GM12878 (cell line): Measurements from ENCODE around the gene MYL11. TPM values are rescaled to one million over a fixed set of nuclear protein-coding genes. Genes with fewer than 3 reads are reported as not detected.

Source experiments
- ATAC-seq: fragments of 200-7000 bp; cut with Tn5 transposase; 3 replicates; pipeline ENCODE4 v1.9.1; 2020; ENCODE audit warnings: mild to moderate bottlenecking, moderate library complexity
- BruUV-seq: library from RNA; stranded (reverse); fragments of 400-500 nt; replicated peaks from 2 replicates; lab custom pipeline; 2021; lab: Mats Ljungman, UMichigan
- CTCF ChIA-PET: fragments of 300-600 bp; sonication (Branson Sonifier 250); formaldehyde crosslinking; extraction: SDS; loops from one replicate; lab custom pipeline; 2021; ENCODE audit warnings: inconsistent platforms; lab: Yijun Ruan, JAX
- POLR2A ChIA-PET: fragments of 350-600 bp; formaldehyde crosslinking; extraction: SDS; loops from one replicate; lab custom pipeline; 2021; ENCODE audit warnings: inconsistent platforms; lab: Charles Lee
- RAD21 ChIA-PET: fragments of 300-600 bp; sonication (Branson Sonifier 250); formaldehyde crosslinking; loops from one replicate; lab custom pipeline; 2023; ENCODE audit warnings: antibody characterized with exemption; ENCODE audit not compliant: unreplicated experiment; lab: Charles Lee
- SMC1A ChIA-PET: fragments of 300-600 bp; sonication (Branson Sonifier 250); formaldehyde crosslinking; loops from one replicate; lab custom pipeline; 2023; ENCODE audit not compliant: unreplicated experiment, uncharacterized antibody; lab: Charles Lee
- DNase-seq: peaks from one replicate; pipeline ENCODE4 v3.0.0-alpha.2; 2011; ENCODE audit warnings: low read depth, low spot score
- FAIRE-seq: peaks from 3 replicates; lab custom pipeline; 2011; peaks lifted over from hg19 to GRCh38; lab: Jason Lieb, UNC
- H2AFZ ChIP-seq: 2 replicates; pipeline ENCODE4 v1.6.0; 2011; ENCODE audit warnings: low read depth, low read length, control low read depth; ENCODE audit not compliant: control insufficient read depth
- H3K27ac ChIP-seq: 2 replicates; pipeline ENCODE4 v1.5.1; 2011; ENCODE audit warnings: control low read depth; ENCODE audit not compliant: control insufficient read depth, insufficient read depth
- H3K27me3 ChIP-seq, 2 experiments: replicated peaks in 1 of 2; 2 replicates each; pipeline versions ENCODE4 v1.6.0 to v1.6.1; 2011; ENCODE audit warnings: low read length in 1 of 2; ENCODE audit not compliant: control insufficient read depth in 2 of 2, insufficient read depth in 2 of 2
- H3K36me3 ChIP-seq, 2 experiments: 2 replicates each; pipeline ENCODE4 v1.5.1; 2011; ENCODE audit warnings: low read length in 1 of 2; ENCODE audit not compliant: control insufficient read depth in 2 of 2, insufficient read depth in 2 of 2
- H3K4me1 ChIP-seq: 2 replicates; pipeline ENCODE4 v1.6.1; 2011; ENCODE audit warnings: mild to moderate bottlenecking, low read length, moderate library complexity, mixed read lengths; ENCODE audit not compliant: control insufficient read depth, insufficient read depth
- H3K4me2 ChIP-seq: 2 replicates; pipeline ENCODE4 v1.6.0; 2011; ENCODE audit warnings: control low read depth; ENCODE audit not compliant: control insufficient read depth, insufficient read depth
- H3K4me3 ChIP-seq: fragments of 200-600 bp; sonication (generic); 2 replicates; pipeline ENCODE4 v1.5.1; 2016
- H3K79me2 ChIP-seq: 2 replicates; pipeline ENCODE4 v1.6.0; 2011; ENCODE audit warnings: low read length; ENCODE audit not compliant: control insufficient read depth, insufficient read depth
- H3K9ac ChIP-seq: 2 replicates; pipeline ENCODE4 v1.8.0; 2011; ENCODE audit warnings: low read length, control low read depth, mixed read lengths; ENCODE audit not compliant: control insufficient read depth, insufficient read depth
- H3K9me3 ChIP-seq: replicated peaks from 3 replicates; pipeline ENCODE4 v1.5.1; 2011; ENCODE audit warnings: mild to moderate bottlenecking, low read length; ENCODE audit not compliant: control insufficient read depth, insufficient read depth
- H4K20me1 ChIP-seq: 2 replicates; pipeline ENCODE4 v1.6.0; 2011; ENCODE audit not compliant: control insufficient read depth, insufficient read depth
- CHD2 ChIP-seq: IDR thresholded peaks from 2 replicates; pipeline ENCODE4 v1.6.1; 2011; ENCODE audit warnings: low read depth, low read length, improper control_type of control experiment, borderline replicate concordance
- NFYB ChIP-seq: IDR thresholded peaks from 2 replicates; pipeline ENCODE4 v1.6.1; 2011; ENCODE audit warnings: low read depth, mild to moderate bottlenecking, low read length, improper control_type of control experiment, moderate library complexity; ENCODE audit not compliant: insufficient read depth
- WGBS: methylation state at CpG from one replicate; pipeline ENCODE4 v1.1.6; 2016; ENCODE audit warnings: low lambda C conversion rate; ENCODE audit not compliant: insufficient replicate concordance, insufficient coverage; ENCODE audit errors: missing lambda C conversion rate; 5-methylcytosine and 5-hydroxymethylcytosine counted together
- in situ Hi-C: fragments of 300-500 bp; cut with MboI; formaldehyde crosslinking; loops from 9 replicates; pipeline ENCODE4 v1.14.3; 2018; ENCODE audit warnings: mixed read lengths
- intact Hi-C: fragments of 100-400 bp; cut with micrococcal nuclease; formaldehyde crosslinking; loops from one replicate; pipeline ENCODE4 v1.14.2; 2022; ENCODE audit not compliant: unreplicated experiment
- polyA plus RNA-seq, 11 experiments: library from polyadenylated mRNA; depleted of rRNA in 4 of 11; unstranded in 6 of 11; stranded (reverse) in 5 of 11; fragments of >200 nt; fragmentation: Nextera tagmentation in 4 of 11; fragmentation: Illumina TruSeq in 1 of 11; extraction: Ambion mirVana in 4 of 11; extraction: Trizol in 1 of 11; gene quantifications; 1 replicate in 1 of 11; 2 replicates in 10 of 11; pipeline versions ENCODE4 v1.2.1 to v1.2.3, GENCODE V29; 2011 to 2016; ENCODE audit warnings: inconsistent platforms in 2 of 11, missing spikeins in 2 of 11, low read depth in 1 of 11
- total RNA-seq, 4 experiments: library from RNA; depleted of rRNA in 3 of 4; stranded (reverse); fragments of >200 nt in 3 of 4; fragmentation: Illumina TruSeq in 1 of 4; extraction: Trizol in 1 of 4; gene quantifications; 2 replicates each; pipeline versions ENCODE4 v1.2.1 to v1.2.3, GENCODE V29; 2013 to 2021
- TF ChIP-seq, protein P1 (sequence below): fragments of 450-650 bp; IDR thresholded peaks from 2 replicates; pipeline ENCODE4 v1.6.1; 2016; ENCODE audit warnings: mild to moderate bottlenecking

Gene MYL11
- total and polyA plus RNA-seq, 10 of the 15 experiments (the other 5 are each of a cell fraction or from before 2014, with no cell fraction given) = 0.19 to 1.2 (median 0.61) TPM; not detected in 5

DNA sequence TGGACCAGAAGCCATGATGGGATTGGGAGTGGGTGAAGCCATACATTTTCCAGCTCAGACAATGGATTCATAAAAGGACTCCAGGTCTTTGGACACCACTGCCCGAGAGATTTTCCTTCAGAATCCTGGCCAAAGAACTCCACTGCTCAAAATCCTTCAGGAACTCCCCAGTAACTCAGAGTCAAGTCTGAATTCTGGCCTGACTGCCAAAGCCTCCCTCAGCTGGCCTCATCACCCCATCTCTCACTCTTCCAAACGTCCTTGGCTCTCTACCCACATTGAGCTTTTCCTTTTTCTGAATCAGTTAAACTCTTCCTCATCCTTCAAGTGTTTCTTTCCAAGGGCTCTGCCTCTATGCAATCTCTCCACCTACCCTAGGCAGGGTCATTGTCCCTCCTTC, 8.9 kb downstream of the MYL11 start:
- TF ChIP-seq NFYB = no peak
- TF ChIP-seq, all 136 proteins: peak for 0

DNA sequence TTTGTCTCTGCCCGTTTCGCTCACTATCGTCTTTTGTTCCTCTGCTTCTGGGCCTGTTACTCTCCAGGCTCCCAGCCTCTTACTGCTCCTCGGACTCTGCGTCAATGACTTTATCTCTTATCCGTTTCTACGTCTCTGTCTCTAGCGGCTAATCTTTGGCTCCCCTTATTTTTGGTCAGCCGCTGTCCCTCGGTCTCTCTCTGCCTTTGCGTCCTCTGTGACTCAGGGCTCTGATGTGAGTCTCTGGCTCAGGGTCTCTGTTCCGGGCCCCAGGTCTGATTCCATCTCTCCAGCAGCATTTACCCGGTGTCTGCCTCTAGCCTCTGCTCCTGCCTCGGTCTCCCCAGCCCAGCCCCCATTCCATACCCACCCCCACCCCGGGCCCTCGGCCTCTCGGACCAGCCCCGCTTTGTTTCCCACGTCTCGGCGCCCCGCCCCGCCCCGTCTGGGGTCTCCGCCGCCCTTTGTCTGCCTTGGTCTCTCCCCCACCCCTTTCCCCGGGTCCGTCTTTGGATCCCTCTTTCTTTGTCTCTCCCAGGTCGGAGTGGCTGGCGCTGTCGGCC, 20.1 kb downstream of the MYL11 start:
- H3K27me3 ChIP-seq = no peaks in the 10 kb centered on the region
- no peak for FAIRE-seq
- H3K27ac ChIP-seq = peak overlapping the region; percentile 13
- peaks cover 0 to 2% of the 10 kb centered on the region in 2 experiments; a peak in 3 of 4 replicates for H3K36me3 ChIP-seq
- TF ChIP-seq, protein P1, sequence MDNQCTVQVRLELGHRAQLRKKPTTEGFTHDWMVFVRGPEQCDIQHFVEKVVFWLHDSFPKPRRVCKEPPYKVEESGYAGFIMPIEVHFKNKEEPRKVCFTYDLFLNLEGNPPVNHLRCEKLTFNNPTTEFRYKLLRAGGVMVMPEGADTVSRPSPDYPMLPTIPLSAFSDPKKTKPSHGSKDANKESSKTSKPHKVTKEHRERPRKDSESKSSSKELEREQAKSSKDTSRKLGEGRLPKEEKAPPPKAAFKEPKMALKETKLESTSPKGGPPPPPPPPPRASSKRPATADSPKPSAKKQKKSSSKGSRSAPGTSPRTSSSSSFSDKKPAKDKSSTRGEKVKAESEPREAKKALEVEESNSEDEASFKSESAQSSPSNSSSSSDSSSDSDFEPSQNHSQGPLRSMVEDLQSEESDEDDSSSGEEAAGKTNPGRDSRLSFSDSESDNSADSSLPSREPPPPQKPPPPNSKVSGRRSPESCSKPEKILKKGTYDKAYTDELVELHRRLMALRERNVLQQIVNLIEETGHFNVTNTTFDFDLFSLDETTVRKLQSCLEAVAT = 0 out of 2 replicates have a peak, but pooled peaks have one; percentile 41
- TF ChIP-seq CHD2 = no peak
- in situ Hi-C loops = no loop called here
- ChIA-PET POLR2A (interaction anchor here (0.6 to 3.1 kb wide), 6 partner anchors 12 to 78 kb away, joined by 3 to 25 read pairs (median 4); partner anchors contain the start of genes ITGAL and SEPTIN1), RAD21 (interaction anchor here (1.0 to 2.4 kb wide), 4 partner anchors 12 to 141 kb away, joined by 5 to 32 read pairs (median 9); partner anchors contain the start of genes SEPTIN1, TBC1D10B, ZNF747 and ZNF771), CTCF (interaction anchor here (0.6 to 3.3 kb wide), 7 partner anchors 13 to 212 kb away, joined by 3 to 29 read pairs (median 3); partner anchors contain the start of genes CORO1A, DCTPP1, SEPTIN1 and ZNF771), SMC1A (interaction anchor here (1.0 to 2.4 kb wide), 5 partner anchors 11 to 141 kb away, joined by 3 to 12 read pairs (median 9); partner anchors contain the start of genes DCTPP1, SEPTIN1, TBC1D10B and ZNF771)
- peak overlapping the region; percentile 63 for H3K9ac ChIP-seq
- H3K9me3 ChIP-seq = no peaks in the 10 kb centered on the region
- peaks cover 8% of the 10 kb centered on the region for H3K4me1 ChIP-seq
- H4K20me1 ChIP-seq = no peaks in the 10 kb centered on the region
- peak overlapping the region; percentile 92; the same call in 1 of the 2 replicates for H3K4me2 ChIP-seq
- 41% methylated on average over 19 of the region's 31 CpGs for WGBS
- H2AFZ ChIP-seq = peak overlapping the region; percentile 85
- ATAC-seq = no peak
- peak overlapping the region; percentile 92 for H3K4me3 ChIP-seq
- peaks cover 5% of the 10 kb centered on the region for H3K79me2 ChIP-seq
- DNase-seq = no peak
- intact Hi-C loops = no loop called here
- no TSS peak for BruUV-seq

More for the DNA sequence above, 8.9 kb downstream of the MYL11 start:
- WGBS = 82% methylated on average over 2 of the region's 2 CpGs
- BruUV-seq = no TSS peak
- Histone ChIP-seq H3K4me1 (peaks cover 21% of the 10 kb centered on the region), H3K27me3 (no peaks in the 10 kb centered on the region), H4K20me1 (no peaks in the 10 kb centered on the region), H3K4me2 (no peak overlapping the region), H3K9me3 (no peaks in the 10 kb centered on the region), H2AFZ (no peak overlapping the region), H3K36me3 (peaks cover 0 to 4% of the 10 kb centered on the region in 2 experiments; a peak in 2 of 4 replicates), H3K27ac (no peak overlapping the region), H3K4me3 (no peak overlapping the region), H3K9ac (no peak overlapping the region), H3K79me2 (peaks cover 27% of the 10 kb centered on the region)
- no peak for FAIRE-seq
- ATAC-seq = no peak
- SMC1A ChIA-PET = interaction anchor here (1.3 to 3.3 kb wide), 5 partner anchors 12 to 26 kb away, joined by 4 to 12 read pairs (median 12); partner anchors contain the start of genes ZNF48 and ZNF771
- CTCF ChIA-PET = interaction anchor here (1.4 to 2.8 kb wide), 3 partner anchors 12 to 25 kb away, joined by 4 to 23 read pairs (median 9); partner anchors contain the start of gene ZNF771
- DNase-seq = no peak
- RAD21 ChIA-PET = interaction anchor here (1.0 to 3.2 kb wide), 7 partner anchors 9 to 46 kb away, joined by 3 to 25 read pairs (median 4); partner anchors contain the start of genes DCTPP1, TBC1D10B, ZNF48 and ZNF771
- in situ Hi-C loops = no loop called here
- POLR2A ChIA-PET = interaction anchor here (1.0 to 4.3 kb wide), 8 partner anchors 9 to 277 kb away, joined by 3 to 37 read pairs (median 4); partner anchors contain the start of genes CD2BP2, TBC1D10B and ZNF48
- intact Hi-C loops = no loop called here
